ENCODE results near the gene LRRFIP1.

- no peak for TF ChIP-seq EP300 (IDR thresholded peaks at IDR 0.05)
- TF ChIP-seq POLR2AphosphoS5 (IDR thresholded peaks at IDR 0.05), result no peak
- TF ChIP-seq CTCF (IDR thresholded peaks at IDR 0.05), result no peak
- TF ChIP-seq POLR2A (IDR thresholded peaks at IDR 0.05; ENCODE audit: low read depth), result no peak
Observed at GRCh38 chr2:237723023-237723422, 95.6 kb downstream of the LRRFIP1 start.

Measured in esophagus muscularis mucosa (tissue), 4 donors.